MV-4-11 (cell line): ENCODE data around the gene PEA15.

Source experiments
- DNase-seq: peaks from one replicate; lab custom pipeline; 2025; lab: John Stamatoyannopoulos, UW

PEA15 gene

GRCh38 chr1:160208557-160209320, 3.6 kb downstream of the PEA15 start:
- no peak for DNase-seq

- DNase-seq: no peak
Observed at GRCh38 chr1:160209321-160210046, 4.3 kb downstream of the PEA15 start.

GRCh38 chr1:160210561-160210960, 5.4 kb downstream of the PEA15 start:
- no peak for DNase-seq

GRCh38 chr1:160211046-160211790, 6.0 kb downstream of the PEA15 start:
- no peak for DNase-seq

- DNase-seq: no peak
Observed at GRCh38 chr1:160214481-160215140, 9.4 kb downstream of the PEA15 start.

GRCh38 chr1:160216301-160216700, 11.1 kb downstream of the PEA15 start:
- DNase-seq: no peak

- DNase-seq: no peak
Observed at GRCh38 chr1:160217481-160218051, 12.4 kb downstream of the PEA15 start.

GRCh38 chr1:160219062-160219929, 14.1 kb downstream of the PEA15 start:
- no peak for DNase-seq

GRCh38 chr1:160220301-160220700, 15.1 kb downstream of the PEA15 start:
- DNase-seq: no peak

- peak; percentile 28 for DNase-seq
Observed at GRCh38 chr1:160221089-160221488, 15.9 kb downstream of the PEA15 start.

GRCh38 chr1:160222546-160222945, 17.4 kb downstream of the PEA15 start:
- no peak for DNase-seq

- DNase-seq: no peak
Observed at GRCh38 chr1:160224606-160225005, 19.4 kb downstream of the PEA15 start.

GRCh38 chr1:160225345-160225744, 20.2 kb downstream of the PEA15 start:
- no peak for DNase-seq

GRCh38 chr1:160226623-160227022, 21.4 kb downstream of the PEA15 start:
- DNase-seq: no peak

- DNase-seq: no peak
Observed at GRCh38 chr1:160227034-160227433, 21.9 kb downstream of the PEA15 start.

- no peak for DNase-seq
Observed at GRCh38 chr1:160227561-160227960, 22.4 kb downstream of the PEA15 start.

GRCh38 chr1:160228431-160228830, 23.2 kb downstream of the PEA15 start:
- DNase-seq: no peak

- no peak for DNase-seq
Observed at GRCh38 chr1:160232911-160233310, 27.7 kb downstream of the PEA15 start.

- no peak for DNase-seq
Observed at GRCh38 chr1:160236806-160237205, 31.6 kb downstream of the PEA15 start.

GRCh38 chr1:160237558-160237957, 32.4 kb downstream of the PEA15 start:
- DNase-seq: no peak

GRCh38 chr1:160238408-160238807, 33.2 kb downstream of the PEA15 start:
- no peak for DNase-seq
